ENCODE data around the gene STKLD1.
"Not testable (repeated sequence)": the region's sequence is repeated elsewhere in the genome, so short reads cannot be mapped to it uniquely, and the experiment has no call there.

The STKLD1 gene

DNA sequence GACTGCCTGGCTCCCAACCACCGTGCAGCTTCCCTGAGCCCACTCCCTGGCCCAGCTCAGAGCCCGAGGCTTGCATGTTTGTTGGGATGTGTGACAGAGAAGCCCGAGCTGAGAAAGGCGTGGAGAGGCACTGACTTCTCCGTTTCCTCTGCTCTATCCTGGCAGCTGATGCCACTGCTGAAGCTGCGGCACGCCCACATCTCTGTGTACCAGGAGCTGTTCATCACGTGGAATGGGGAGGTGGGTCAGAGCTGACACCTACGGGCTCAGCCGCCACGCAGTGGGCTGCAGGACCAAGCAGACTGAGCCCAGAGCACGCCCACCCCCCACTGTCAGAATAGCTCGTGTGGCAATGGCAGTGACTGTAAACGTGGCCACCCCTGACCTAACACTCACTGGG, 9.3 kb downstream of the STKLD1 start:
- no peak for DNase-seq (ENCODE audit: low read depth, low spot score)

DNA sequence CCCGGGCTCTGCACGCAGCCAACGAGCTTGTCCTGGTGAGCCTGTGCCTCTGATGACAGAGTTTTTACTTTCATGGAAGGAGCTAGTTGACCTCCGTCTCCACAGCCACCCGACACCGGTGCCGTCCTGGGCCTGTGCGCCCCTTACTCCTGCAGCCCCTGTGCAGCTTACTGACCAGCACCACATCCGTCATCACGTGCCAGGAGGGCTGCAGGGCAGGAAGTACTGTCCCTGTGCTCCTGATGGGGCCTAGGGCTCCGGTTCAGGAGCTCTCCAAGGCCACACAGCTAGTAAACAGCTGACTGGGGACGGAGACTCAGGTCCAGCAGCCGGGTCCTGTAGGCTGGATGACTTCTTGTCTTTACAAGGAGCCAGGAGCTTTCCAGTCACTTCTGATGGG, 10.2 kb downstream of the STKLD1 start:
- no peak for DNase-seq (ENCODE audit: low read depth, low spot score)

DNA sequence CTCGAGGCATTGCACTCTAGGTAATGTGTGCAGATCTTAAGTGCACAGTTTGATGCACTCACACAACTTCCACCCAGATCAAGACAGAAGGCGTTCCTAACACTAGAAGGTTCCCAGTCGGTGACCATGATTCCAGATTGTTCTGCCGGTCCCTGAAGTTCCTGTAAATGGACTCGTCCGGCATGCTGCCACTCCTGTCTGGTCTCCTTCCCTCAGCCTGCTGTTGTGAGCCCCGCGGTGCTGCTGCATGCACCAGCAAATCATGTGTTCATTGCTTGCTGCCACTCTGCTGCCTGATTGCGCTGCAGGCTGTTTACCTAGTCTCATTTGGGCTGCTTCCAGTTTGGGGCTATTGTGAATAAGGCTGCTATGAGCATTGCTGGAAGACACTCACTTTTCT, 11.5 kb downstream of the STKLD1 start:
- DNase-seq (ENCODE audit: low read depth, low spot score) = no peak

DNA sequence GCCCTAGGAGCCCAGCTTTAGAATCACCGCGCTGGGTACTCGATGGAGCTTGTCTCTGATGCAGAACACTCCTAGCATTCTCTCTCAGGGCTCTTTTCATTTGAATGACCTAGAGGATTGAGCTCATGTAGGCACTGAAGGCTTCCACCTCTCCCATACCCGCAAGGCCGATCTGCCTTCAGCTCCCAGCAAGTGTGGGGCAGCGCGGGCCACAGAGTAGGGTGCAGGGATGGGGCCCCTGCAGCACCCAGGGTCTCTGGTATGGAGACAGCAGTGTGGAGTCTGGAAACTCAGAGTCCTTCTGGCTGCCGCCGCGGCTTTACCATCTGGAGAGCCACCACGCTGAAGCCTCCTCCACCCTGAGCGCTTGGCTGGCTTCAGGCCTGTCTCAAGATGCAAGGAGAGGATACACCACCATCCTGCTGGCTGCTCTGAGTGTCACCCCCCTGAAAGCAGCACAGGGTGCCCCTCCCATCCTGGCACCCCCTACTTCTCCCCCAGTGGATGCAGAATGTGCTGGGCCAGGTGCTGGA, 12.9 kb downstream of the STKLD1 start:
- DNase-seq (ENCODE audit: low read depth, low spot score) = no peak

DNA sequence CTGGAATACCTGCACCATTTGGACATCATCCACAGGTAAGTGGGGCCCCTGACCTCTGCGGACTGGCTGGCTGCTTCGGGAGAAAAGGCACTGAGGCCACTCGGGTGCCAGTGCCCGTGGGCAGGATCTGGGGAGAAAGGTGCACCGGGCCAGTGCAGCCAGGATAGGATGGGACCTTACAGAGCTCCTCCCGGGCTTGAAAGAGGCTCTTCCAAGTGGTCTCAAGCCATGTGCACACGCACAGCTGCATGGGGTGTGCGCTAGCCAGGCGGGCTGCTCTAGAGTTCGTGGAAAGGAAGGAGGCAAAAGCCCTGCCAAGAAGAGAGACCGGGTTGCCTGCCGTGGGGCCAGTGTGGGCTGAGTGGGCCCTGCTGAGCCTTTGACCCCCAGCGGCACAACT, 13.4 kb downstream of the STKLD1 start:
- DNase-seq (ENCODE audit: low read depth, low spot score) = no peak

DNA sequence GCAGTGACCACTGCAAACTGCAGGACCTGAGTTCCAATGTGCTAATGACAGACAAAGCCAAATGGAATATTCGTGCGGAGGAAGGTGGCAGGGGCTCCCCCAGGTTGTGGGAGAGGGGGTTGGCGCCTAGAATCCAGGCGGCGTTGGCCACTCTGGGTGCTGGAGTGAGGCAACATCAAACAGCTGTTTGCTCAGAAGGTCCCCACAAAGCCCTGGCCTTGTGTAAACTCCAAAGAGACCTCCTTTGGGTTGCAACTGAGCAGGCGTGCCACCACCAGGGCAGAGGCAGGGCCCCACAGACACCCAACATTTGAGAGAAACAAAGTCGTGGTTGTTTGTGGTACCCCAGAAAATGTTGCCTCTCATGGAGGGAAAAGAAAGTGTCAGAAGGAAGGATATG, 14.5 kb downstream of the STKLD1 start:
- DNase-seq (ENCODE audit: low read depth, low spot score) = no peak

DNA sequence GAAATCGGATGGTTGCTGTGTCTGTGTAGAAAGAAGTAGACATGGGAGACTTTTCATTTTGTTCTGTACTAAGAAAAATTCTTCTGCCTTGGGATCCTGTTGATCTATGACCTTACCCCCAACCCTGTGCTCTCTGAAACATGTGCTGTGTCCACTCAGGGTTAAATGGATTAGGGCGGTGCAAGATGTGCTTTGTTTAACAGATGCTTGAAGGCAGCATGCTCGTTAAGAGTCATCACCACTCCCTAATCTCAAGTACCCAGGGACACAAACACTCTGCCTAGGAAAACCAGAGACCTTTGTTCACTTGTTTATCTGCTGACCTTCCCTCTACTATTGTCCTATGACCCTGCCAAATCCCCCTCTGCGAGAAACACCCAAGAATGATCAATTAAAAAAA, 15.3 kb downstream of the STKLD1 start:
- DNase-seq (ENCODE audit: low read depth, low spot score) = not testable (repeated sequence)

DNA sequence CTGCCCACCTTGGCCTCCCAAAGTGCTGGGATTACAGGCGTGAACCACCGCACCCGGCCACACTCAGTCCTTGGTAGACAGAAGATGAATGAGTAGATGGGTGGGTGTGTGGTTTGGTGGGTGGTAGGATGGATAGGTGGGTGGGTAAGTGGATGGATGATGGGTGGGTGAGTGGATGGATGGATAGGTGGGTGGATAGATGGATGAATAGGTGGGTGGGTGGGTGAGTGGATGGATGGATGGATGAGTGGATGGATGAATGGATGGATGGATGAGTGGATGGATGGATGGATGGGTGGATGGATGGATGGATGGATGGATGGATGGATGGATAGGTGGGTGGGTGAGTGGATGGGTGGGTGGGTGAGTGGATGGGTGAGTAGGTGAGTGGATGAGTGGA, 16.1 kb downstream of the STKLD1 start:
- not testable (repeated sequence) for DNase-seq (ENCODE audit: low read depth, low spot score)

DNA sequence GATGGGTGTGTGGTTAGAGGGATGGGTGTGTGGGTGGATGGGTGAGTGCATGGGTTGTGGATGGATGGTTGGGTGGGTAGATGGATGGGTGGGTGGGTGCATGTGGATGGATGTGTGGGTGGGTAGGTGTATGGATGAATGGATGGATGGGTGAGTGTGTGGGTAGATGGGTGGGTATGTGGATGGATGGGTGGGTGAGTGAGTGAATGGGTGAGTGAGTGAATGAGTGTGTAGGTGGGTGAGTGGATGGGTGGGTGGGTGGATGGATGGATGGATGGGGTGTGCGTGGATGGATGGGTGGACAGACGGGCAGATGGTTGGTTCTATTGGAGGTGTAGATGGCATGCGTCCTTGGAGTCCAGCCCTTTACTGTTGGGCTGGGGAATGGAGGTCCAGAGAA, 17.2 kb downstream of the STKLD1 start:
- no peak for DNase-seq (ENCODE audit: low read depth, low spot score)

DNA sequence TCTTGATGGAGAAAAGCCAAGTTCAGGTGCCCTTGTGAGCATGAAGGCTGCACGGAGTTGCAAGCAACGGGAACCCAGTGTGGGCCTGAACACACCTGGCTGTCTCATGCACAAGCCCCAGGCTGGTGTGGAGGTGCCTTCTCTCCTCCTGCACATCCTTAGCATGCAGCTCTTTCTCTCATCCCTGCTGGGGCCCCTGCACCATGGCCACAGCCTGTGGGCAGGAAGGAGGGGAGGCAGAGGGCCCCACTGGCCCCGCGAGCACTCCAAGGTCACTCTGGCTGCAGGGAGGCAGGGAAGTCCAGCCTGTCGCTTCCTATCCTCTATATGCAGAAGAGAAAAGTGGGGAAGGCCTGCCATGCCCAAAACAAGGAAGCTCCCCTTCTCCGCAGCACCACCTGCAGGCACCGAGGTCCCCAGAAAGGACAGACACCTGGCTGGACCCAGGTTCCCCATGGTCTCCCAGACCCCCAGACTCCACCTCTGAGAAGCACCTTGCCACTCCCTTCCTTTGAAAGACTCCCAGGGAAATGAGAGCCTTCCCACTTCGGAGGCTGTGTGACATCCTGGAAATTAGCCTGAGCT, 18.6 kb downstream of the STKLD1 start:
- DNase-seq (ENCODE audit: low read depth, low spot score) = no peak

DNA sequence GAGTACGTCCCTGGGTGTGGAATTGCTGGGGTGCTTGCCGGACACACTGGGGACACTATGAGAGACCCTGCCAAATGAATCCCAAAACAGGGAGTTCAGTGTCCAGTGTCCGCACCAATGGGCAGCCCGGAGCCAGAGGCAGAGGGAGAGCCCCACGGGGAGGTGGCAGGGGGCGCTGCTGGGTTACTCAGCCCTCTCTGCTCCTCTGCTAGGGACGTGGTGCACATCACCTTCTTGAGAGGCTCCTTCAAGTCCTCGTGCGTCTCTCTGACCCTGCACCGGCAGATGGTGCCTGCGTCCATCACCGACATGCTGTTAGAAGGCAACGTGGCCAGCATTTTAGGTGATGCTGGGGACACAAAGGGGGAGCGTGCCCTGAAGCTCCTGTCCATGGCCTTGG, 20.8 kb downstream of the STKLD1 start:
- DNase-seq (ENCODE audit: low read depth, low spot score) = peak; percentile 21

DNA sequence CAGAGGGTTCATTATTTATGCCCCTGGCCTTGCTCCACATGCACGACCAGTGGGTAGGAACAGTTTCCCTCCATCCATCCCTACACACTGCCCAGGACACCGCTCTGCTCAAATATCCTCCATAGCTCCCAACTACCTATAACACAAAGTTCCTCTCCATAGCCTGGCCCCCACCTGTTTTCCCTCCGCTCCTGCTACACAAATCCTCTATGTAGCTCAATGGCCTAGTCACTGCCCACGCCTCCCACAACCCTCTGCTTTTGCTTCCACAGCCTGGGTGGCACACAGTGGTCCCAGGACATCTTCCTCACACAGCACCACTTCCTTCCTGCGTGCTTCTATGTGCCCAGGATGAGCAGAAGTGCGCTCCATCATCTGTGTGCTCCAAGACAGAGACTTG, 21.2 kb downstream of the STKLD1 start:
- DNase-seq (ENCODE audit: low read depth, low spot score) = no peak

DNA sequence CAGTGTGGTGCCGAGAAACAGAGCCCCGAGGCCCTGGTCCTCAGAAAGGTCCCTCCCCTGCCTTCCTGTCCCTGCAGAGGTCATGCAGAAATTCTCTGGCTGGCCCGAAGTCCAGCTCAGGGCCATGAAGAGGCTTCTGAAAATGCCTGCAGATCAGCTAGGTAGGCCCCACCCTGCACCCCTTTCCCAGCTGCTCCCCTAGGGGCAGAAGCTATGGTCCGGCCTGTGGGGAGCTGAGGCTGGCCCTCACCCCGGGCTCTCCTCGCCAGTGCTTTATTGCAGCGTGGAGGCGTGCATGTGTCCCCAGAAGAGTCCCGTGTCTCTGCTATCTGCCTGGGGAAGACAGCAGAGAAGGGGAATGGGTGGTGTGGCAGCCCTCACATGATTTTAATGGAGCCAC, 21.7 kb downstream of the STKLD1 start:
- DNase-seq (ENCODE audit: low read depth, low spot score) = no peak

DNA sequence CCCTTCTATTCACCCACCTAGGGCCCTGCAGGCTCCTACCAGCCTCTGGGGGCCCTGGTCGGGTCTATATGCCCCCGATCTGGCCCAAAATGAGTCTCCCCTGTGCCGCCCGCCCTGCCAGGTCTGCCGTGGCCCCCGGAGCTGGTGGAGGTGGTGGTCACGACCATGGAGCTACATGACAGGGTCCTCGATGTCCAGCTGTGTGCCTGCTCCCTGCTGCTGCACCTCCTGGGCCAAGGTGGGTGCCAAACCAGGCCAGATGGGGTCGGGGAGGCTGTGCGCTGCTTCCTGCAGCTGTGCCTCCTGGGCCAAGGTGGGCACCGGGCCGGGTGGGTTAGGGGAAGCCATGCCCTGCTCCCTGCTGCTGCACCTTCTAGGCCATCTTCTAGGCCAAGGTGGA, 24.1 kb downstream of the STKLD1 start:
- DNase-seq (ENCODE audit: low read depth, low spot score) = no peak

DNA sequence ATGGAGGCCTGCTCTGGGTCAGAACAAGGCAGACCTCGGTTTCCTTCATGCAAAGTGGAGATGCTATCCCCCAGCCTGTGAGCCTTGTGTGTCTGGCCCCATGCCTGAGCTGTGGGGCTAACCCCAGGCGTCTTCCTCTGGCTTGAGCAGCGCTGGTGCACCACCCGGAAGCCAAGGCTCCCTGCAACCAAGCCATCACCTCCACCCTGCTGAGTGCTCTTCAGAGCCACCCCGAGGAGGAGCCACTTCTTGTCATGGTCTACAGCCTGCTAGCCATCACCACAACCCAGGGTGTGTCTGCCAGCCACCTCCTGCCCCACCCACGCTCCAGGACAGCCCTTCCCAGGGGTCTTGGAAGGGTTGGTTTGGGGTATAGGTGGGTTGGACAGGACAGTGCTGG, 25.4 kb downstream of the STKLD1 start:
- DNase-seq (ENCODE audit: low read depth, low spot score) = no peak

DNA sequence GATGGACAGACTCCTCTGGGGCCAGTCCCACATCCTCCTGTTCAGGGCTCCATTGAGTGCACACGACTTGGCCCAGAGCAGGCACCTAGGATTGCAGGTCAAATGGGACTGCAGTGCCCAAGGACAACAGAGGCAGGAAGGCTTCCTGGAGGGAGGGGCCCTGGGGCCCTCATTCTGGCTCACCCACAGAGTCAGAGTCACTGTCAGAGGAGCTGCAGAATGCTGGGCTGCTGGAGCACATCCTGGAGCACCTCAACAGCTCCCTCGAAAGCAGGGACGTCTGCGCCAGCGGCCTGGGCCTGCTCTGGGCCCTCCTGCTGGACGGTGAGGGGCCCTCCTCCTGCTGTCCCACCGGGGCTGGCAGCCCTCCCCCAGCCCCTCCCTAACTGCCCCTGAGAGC, 26.5 kb downstream of the STKLD1 start:
- no peak for DNase-seq (ENCODE audit: low read depth, low spot score)

DNA sequence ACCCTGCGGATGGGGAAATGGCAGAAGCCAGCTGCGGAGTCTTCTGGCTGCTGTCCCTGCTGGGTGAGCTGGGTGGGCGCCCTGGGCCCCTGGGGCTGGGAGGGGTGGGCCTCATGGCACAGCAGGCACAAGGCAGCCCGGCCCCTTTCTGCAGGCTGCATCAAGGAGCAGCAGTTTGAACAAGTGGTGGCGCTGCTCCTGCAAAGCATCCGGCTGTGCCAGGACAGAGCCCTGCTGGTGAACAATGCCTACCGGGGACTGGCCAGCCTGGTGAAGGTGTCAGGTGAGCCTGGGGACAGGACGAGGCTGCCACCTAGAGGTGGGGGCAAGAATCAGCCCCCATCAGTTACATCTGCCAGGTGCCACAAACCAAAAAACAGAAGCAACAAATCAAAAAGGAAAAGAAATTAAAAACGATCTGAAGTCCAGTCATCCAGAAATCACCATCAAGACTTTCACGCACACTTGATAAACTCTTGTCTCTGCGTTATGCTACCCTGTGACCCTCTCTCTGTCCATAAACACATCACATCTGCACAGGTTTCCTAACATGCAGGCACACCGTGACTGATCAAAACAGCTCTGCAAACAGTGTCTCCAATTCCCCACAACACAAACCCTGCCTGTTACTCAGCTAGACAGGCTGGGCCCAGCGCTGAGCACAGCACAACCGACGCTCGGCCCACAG, 27.7 kb downstream of the STKLD1 start:
- DNase-seq (ENCODE audit: low read depth, low spot score) = peak; percentile 21

DNA sequence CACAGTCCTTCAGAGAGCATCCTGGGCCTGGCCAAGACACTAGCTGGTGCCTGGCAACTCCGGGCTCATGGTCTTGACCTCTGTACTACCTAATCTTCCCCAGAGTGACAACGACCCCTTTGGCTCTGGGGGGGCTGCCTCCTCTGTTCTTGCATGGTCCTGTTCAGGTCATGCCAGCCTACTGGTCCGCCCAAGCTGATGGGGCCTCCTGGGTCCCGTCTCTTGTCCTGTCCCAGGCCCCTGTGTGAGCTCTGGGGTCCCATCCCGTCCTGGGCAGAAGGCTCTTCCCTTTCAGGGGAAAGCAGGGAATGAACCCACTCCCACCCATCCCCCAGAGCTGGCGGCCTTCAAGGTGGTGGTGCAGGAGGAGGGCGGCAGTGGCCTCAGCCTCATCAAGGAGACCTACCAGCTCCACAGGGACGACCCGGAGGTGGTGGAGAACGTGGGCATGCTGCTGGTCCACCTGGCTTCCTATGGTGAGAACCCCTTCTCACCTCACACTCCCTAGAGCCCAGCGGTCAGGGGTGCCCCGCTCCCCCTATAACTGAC, 28.4 kb downstream of the STKLD1 start:
- no peak for DNase-seq (ENCODE audit: low read depth, low spot score)

DNA sequence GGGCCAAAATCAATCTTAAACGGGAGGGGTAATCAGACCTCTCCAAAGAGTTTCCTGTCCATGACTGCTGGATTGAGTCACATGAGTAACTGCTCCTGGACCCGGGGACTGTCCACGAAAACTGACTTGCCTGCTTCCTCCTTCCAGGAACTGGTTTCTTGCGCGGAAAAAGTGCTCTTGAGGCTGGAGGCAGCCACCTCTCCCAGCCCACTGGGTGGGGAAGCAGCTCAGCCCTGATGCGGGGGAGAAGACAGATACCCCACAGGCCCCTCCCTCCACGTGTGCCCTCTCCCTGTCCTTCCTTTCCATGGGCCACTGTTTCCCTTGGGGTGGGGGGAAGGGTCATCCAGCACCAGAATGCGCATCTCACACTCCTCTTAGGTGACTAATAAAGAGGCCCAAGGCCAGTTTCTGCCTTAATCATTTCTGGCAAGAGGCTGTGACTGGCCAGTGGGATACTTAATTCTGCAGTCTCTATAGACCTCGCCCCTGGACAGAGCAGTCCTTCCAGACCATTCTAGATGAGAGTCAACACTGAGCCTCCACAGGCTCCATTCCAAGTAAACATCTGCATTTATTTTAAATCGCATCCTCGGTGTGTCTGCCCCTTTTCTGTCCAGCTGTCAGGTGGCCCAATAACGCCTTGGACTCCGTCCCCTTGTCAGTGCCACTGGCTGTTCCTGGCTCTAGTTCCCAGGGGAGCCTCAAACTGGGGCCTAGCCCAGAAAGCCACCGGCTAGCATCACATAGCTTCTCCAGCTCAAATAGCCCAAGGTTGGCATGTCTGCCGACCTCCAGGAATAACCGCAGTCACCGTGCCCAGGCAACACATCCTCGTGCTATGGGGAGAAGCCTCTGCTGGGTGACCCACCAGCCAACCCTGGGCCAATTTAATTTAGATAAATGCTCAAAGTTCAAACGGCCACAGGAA, 29.6 kb downstream of the STKLD1 start:
- peak; percentile 17 for DNase-seq (ENCODE audit: low read depth, low spot score)

DNA sequence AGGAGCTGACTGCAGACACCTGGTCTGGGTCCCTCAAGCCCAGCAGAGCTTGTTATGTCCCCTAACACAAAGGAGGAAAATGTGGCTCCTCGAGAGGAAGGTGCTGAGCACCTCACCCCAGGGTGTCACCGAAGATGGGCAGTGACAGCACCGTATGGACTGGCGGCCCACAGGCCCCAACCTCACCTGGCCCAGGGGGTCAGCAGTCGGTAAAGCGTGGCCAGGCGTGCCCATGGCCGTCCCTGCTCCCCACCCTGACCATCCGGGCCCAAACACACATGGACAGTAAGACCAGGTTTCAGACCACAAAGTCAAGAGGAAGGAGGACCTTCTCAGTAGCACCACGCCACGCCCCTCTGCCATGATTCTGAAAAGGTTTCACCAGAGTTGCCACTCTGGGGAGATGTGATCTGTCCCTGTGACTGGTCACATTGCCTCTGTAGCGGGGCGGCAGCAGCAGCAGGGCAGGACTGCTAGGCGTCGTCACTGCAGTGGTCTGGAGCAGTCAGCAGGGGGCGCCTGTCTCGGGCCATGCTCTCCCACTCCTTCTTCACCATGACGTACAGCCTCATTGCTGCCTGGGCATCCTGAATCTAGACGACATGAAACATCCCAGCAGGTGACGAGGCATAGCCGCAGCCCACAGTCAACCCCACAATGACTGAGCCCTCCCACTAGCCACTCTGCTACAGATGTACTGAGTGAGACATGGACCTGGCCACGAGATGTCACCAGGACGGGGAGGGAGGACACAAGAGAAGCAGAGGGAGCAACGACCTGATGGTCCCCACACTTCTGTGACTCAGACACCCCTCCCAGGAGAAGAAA, 30.5 kb downstream of the STKLD1 start:
- peak; percentile 89 for DNase-seq (ENCODE audit: low read depth, low spot score)

DNA sequence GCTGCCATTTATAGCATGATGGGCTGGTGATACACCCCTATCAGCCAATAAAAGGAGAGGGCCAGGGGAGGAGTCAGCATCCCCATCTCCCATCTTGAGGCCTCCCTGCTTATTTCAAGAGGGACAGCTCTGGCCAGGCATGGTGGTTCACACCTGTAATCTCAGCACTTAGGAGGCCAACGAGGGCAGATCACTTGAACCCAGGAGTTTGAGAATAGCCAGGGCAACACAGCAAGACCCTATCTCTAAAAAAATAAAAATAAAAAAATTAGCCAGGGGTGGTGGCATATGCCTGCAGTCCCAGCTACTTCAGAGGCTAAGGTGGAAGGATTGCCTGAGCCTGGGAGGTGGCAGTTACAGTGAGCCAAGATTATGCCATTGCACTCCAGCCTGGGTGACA, 31.9 kb downstream of the STKLD1 start:
- DNase-seq (ENCODE audit: low read depth, low spot score) = no peak

Measured in astrocyte of the hippocampus (primary cell).